Mucosa of rectum (tissue), 2 donors: Measurements from ENCODE around the gene TNFRSF11A.

Experiments used
- H3K27ac ChIP-seq, 2 donors: one replicate each; pipeline ENCODE4 v1.7.0; 2013; ENCODE audit warnings: inconsistent platforms in 2 of 2, low read depth in 2 of 2, low read length in 2 of 2
- H3K27me3 ChIP-seq, 2 donors: one replicate each; pipeline ENCODE4 v1.7.0; 2013; ENCODE audit warnings: low read length in 2 of 2; ENCODE audit not compliant: control insufficient read depth in 2 of 2, insufficient read depth in 2 of 2
- H3K36me3 ChIP-seq, 2 donors: one replicate each; pipeline ENCODE4 v1.7.0; 2013; ENCODE audit warnings: low read length in 2 of 2; ENCODE audit not compliant: control insufficient read depth in 2 of 2, insufficient read depth in 2 of 2
- H3K4me1 ChIP-seq, 2 donors: one replicate each; pipeline ENCODE4 v1.7.0; 2013; ENCODE audit warnings: low read length in 2 of 2, mild to moderate bottlenecking in 1 of 2; ENCODE audit not compliant: control insufficient read depth in 2 of 2, insufficient read depth in 2 of 2
- H3K4me3 ChIP-seq, 2 donors: one replicate each; pipeline ENCODE4 v1.7.0; 2013; ENCODE audit warnings: low read length in 2 of 2
- H3K9ac ChIP-seq, 2 donors: one replicate each; pipeline ENCODE4 v1.7.0; 2013; ENCODE audit warnings: low read length in 2 of 2, low read depth in 1 of 2, mild to moderate bottlenecking in 1 of 2
- H3K9me3 ChIP-seq, 2 donors: one replicate each; pipeline ENCODE4 v1.7.0; 2013; ENCODE audit warnings: low read length in 2 of 2; ENCODE audit not compliant: control insufficient read depth in 2 of 2
- donor health status: healthy.
- donor health status: Normal muscosa, but diverticular disease.

TNFRSF11A gene

DNA sequence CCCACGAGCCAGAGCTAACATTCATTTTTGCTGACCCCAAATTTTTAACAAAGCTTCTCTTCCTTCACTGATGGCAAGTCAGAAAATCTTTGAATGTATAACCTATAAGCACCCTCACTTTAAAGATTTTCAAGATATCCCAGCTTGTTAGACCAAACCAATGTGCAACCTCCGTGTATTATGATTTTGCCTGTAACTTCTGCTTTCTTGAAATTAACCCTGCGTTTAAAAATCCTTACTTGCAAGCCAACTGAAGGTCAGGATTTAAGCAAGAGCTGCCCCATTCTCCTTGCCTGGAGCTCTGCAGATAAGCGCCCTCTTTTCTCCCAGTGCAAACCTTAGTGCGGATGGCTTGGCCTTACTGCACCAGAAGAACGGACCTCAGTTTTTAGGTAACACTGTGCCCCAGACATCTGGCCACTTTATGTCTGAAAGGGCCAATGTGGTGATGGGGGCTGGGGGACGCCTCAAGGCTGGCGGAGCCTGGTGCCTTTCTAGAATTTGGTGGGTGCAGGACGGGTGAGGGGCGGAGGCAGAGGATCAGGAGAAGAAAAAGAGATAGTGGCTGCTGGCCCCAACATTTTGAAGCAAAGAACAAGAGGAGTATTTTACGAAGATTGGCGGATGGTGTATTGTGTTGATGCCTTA, 805 bp upstream of the TNFRSF11A start:
- H3K9me3 ChIP-seq: no peaks in the 10 kb centered on the region
- H3K4me1 ChIP-seq: peaks cover 16 to 39% of the 10 kb centered on the region in 2 donors
- H3K36me3 ChIP-seq: no peaks in the 10 kb centered on the region
- peak overlapping the region in 1 of 2 donors; percentile 39 for H3K9ac ChIP-seq
- peaks cover 4 to 14% of the 10 kb centered on the region in 2 donors for H3K27me3 ChIP-seq
- H3K27ac ChIP-seq: peak overlapping the region; percentile 18 to 51
- H3K4me3 ChIP-seq: peak overlapping the region; percentile 18 to 40

DNA sequence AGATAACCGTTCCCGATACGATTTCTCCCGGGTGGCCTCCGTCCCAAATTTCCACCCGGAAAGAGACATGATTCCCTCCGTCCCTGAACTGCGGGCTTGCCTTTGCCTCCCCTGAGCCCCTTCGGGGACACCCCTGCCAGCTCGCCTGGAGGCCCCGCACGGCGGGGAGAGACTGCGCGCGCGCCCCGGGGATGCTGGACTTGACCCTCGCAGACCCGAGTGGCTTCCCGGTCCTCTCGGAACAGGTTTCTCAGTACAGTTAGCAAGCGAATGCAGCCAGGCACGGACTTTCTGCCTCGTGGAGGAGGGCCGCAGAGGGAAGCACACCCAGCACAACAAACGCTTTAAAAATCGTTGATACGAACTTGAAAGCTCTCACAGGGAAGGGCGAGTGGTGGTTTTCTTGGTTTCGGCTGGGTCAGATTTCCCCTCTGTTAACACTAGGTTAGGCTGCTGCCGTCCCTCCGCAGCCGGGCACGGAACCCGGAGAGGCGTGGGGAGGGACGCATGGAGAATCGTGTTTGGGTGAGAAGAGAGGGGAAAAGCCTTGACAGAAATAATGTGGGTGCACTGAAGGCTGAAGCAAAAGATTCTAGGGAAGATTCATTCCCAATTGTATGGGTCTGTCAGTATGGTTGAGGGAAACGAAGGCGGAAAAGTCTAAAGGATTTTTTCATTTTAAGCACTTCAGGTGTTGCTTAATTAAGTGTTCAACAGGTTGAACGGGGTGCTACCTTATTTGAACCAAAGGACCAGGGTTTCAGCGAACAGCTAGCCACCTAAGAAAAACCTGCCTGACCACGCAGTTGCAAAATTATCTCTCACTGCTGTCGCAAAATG, 916 bp downstream of the TNFRSF11A start:
- H3K9ac ChIP-seq: peak overlapping the region; percentile 72 to 80

DNA sequence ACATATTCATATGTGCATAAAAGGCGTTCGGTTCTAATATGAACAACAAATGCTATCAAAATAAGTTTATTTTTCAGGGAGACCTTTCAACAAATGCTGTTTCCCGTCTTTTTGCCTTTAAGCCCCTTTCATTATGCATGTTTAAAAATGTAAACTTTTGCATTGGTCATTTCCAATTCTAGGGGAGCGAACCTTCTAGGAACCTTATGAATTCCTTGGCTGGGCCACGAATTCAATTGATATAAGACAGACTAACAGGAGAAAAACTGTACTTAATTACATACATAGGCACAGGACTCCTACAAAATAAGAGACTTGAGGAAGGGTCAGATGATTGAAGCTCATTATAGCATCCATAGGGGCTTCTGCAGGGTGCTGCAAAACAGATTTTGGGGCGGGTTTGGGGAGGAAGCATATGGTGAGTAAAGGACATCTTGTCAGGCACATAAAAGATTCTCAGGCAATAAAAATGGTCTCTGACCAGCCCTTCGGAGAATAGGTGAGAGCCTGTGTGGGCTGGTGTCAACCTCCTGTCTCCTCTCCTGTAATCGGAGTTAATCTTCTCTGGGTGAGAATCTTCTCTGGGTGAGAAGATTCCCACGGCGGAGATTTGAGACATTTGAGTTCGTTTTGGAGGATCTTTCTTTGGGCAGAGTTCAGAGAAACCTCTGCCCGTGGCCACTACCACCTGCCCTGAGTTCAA, 1.7 kb downstream of the TNFRSF11A start:
- Histone ChIP-seq H3K27me3 (peaks cover 10 to 19% of the 10 kb centered on the region in 2 donors), H3K4me1 (peaks cover 31 to 59% of the 10 kb centered on the region in 2 donors)

More for the DNA sequence above, 916 bp downstream of the TNFRSF11A start:
- Histone ChIP-seq H3K4me1 (peaks cover 31 to 56% of the 10 kb centered on the region in 2 donors), H3K4me3 (peak overlapping the region; percentile 84 to 92), H3K9me3 (no peaks in the 10 kb centered on the region), H3K27me3 (peaks cover 10 to 19% of the 10 kb centered on the region in 2 donors), H3K27ac (peak overlapping the region; percentile 63), H3K36me3 (no peaks in the 10 kb centered on the region)

DNA sequence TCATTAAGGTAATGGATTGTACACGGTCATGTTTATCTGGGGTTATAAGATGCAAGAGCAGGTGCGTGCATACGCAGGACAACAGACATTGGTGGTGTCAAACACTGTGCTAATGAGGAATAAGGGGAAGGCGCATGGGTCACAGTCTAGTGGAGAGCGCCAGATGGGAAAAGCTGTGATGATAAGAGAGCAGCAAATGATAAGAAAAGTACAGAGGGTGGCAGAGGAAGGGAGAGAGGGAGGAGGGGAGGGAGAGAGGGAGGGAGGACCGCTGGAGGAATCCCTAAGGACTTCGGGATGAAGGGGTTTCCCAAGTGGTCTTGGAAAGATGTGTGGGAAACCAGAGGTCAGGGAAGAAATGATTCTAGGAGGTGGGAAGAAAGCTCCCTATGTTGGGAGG, 2.9 kb downstream of the TNFRSF11A start:
- no peaks in the 10 kb centered on the region for H3K36me3 ChIP-seq
- no peaks in the 10 kb centered on the region for H3K9me3 ChIP-seq
- H3K4me3 ChIP-seq: peak overlapping the region; percentile 18 to 92
- H3K9ac ChIP-seq: no peak overlapping the region
- H3K27ac ChIP-seq: peak overlapping the region; percentile 68 to 77
- peaks cover 10 to 19% of the 10 kb centered on the region in 2 donors for H3K27me3 ChIP-seq
- peaks cover 31 to 63% of the 10 kb centered on the region in 2 donors for H3K4me1 ChIP-seq

More for the DNA sequence above, 1.7 kb downstream of the TNFRSF11A start:
- no peaks in the 10 kb centered on the region for H3K36me3 ChIP-seq
- peak overlapping the region; percentile 40 to 70 for H3K27ac ChIP-seq
- peak overlapping the region; percentile 72 to 80 for H3K9ac ChIP-seq
- H3K9me3 ChIP-seq: no peaks in the 10 kb centered on the region
- H3K4me3 ChIP-seq: peak overlapping the region; percentile 84 to 92

DNA sequence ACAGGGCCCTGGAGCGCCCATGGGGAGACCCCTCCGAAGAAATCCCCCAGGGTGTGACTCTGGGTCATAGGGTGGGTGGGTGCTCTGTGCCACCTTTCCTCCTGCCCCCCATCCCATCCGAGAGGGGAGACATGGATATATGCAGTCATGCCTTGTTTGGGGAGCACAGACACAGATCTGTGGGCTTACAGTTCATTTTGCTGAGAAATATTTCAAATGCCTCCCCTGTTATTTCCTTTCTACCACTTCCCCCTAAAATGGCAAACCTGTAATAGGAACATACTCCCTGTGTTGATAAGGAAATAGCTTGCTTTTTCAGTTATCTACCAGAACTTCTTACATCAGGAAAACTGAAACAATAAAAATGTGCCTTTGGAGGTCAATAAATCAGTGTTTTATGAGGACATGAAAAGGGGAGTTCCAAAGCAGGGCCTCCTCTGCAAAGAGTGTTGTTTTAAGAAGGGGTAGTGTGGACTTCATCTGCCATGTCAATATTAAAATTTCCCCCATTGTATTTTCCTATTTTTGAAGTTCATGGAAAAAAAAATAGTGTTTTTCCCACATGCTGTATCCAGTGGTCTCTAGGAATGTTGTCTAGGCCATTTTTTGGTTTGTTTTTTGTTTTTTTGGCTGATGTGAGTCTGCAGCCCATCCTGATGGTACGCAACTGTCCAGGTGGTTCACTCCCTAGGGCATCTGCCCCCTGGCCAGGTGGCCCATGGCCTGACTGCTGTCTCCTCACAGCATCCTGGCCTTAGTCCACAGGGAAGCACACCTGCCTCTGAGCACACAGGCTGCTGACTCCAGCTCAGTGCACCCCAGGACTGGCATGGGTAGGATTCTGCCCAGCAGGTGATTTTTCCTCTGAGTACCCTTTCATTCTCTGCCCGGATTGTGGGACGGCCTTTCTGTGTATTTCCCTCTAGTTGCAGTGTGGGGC, 3.7 kb downstream of the TNFRSF11A start:
- Histone ChIP-seq H3K36me3 (no peaks in the 10 kb centered on the region), H3K9me3 (no peaks in the 10 kb centered on the region), H3K4me3 (peak overlapping the region; percentile 14 to 49), H3K9ac (peak overlapping the region; percentile 5 to 44), H3K4me1 (peaks cover 31 to 67% of the 10 kb centered on the region in 2 donors), H3K27me3 (peaks cover 10 to 19% of the 10 kb centered on the region in 2 donors), H3K27ac (peak overlapping the region; percentile 68 to 77)

DNA sequence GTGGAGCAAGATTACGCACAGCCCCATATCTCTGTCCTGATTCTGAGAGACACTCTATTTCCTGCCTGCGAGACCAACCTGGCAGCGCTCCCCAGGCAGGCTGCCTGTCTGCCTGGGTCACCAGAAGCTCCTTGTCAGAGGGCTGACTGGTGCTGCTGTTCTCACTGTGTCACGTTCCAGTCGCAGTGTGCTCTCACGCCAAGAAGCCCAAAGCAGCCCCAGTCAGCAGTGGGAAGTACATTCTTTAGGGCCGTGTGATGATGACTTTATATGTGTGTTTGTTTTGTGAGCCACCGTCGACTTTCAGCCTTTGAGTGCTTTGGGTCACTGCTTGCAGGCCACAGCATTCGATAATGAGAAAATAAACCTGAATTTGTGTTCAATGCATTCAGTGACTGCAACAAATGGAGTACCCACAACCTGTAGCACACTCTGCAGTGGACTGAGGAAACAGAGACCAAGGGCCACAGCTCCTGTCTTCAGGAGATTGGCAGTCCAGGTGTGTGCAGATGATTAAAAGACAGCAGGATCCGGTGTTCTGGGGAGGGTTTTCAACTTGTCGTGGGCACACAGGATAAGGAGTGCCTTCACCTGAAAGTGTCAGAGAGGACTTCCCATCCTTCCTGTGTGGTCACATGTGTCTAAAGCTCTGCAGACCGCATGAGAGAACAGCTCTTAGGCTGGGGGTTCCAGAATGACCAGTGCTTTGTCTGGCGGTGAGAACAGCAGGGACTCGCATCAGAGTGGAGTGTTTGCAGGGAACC, 4.8 kb downstream of the TNFRSF11A start:
- peaks cover 38 to 63% of the 10 kb centered on the region in 2 donors for H3K4me1 ChIP-seq
- peaks cover 10 to 19% of the 10 kb centered on the region in 2 donors for H3K27me3 ChIP-seq
- H3K9me3 ChIP-seq: no peaks in the 10 kb centered on the region
- peak overlapping the region; percentile 68 to 77 for H3K27ac ChIP-seq
- peak overlapping the region; percentile 4 to 14 for H3K4me3 ChIP-seq
- H3K36me3 ChIP-seq: no peaks in the 10 kb centered on the region
- peak overlapping the region; percentile 4 to 44 for H3K9ac ChIP-seq

DNA sequence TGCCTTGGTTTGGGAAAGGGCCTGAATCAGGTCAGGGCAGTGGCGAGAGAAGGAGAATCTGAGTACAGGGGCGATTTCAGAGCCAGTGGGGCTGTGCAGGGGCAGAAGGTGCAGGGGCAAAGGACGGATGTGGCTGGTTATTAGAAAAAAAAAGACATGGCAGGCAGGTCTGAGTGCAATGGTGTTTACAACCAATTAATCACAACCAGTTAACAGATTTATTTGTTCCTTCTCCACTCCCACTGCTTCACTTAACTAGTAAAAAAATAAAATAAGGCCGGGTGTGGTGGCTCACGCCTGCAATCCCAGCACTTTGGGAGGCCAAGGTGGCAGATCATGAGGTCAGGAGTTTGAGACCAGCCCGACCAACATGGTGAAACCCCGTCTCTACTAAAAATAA, 5.5 kb downstream of the TNFRSF11A start:
- H3K27me3 ChIP-seq: peaks cover 10 to 17% of the 10 kb centered on the region in 2 donors
- no peak overlapping the region for H3K4me3 ChIP-seq
- peak overlapping the region in 1 of 2 donors; percentile 44 for H3K9ac ChIP-seq
- H3K4me1 ChIP-seq: peaks cover 38 to 62% of the 10 kb centered on the region in 2 donors
- H3K27ac ChIP-seq: peak overlapping the region; percentile 68 to 77
- peaks cover 0 to 2% of the 10 kb centered on the region in 2 donors for H3K36me3 ChIP-seq
- H3K9me3 ChIP-seq: no peaks in the 10 kb centered on the region

DNA sequence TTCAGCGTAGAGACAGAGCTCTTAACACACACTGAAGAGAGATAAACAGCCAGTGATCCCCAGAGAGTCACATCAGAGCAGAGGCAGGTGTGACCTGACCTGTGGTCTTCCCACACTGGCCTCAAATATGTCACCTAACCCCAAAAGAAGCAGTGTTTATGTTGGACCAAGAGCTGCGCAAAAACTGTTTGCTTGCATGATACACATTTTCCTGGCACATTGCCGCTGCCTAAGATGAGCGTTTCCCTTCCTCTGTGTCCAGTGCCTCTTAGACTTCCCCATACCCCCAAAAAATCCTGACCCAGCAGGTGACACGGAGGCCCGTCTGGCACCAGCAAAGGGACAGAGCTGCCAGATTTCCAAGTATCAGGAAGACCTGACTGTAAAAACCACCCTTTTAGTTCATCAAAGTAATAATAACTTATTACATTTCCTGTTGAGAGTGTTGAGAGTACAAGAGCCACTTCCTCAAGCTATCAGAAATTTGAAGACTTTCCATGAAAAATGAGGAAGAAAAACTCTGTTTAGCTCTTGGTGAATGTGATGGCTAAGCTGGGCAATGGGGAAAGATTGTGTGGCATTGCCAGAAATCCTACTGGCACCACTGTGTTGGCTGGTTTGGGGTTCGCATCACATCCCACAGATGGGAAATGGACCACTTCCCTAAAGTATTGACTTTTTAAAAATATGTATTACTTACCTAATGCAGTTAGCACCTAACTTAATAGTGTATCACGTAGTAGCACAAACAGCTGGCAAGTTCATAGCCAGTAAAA, 6.7 kb downstream of the TNFRSF11A start:
- no peaks in the 10 kb centered on the region for H3K9me3 ChIP-seq
- no peak overlapping the region for H3K9ac ChIP-seq
- H3K36me3 ChIP-seq: peaks cover 0 to 2% of the 10 kb centered on the region in 2 donors
- peaks cover 6 to 13% of the 10 kb centered on the region in 2 donors for H3K27me3 ChIP-seq
- no peak overlapping the region for H3K4me3 ChIP-seq
- peaks cover 33 to 54% of the 10 kb centered on the region in 2 donors for H3K4me1 ChIP-seq
- peak overlapping the region; percentile 2 to 38 for H3K27ac ChIP-seq
